Smooth muscle cell (in vitro differentiated cells): ENCODE measurements around the gene HEPHL1. TPM values are rescaled to one million over a fixed set of nuclear protein-coding genes. Genes with fewer than 3 reads are reported as not detected.

Experiments
- DNase-seq: peaks from one replicate; lab custom pipeline; 2025; ENCODE audit not compliant: unreplicated experiment; lab: John Stamatoyannopoulos, UW
- H2AFZ ChIP-seq: fragments of 200-600 bp; sonication (generic); 2 replicates; pipeline ENCODE4 v1.6.0; 2016; ENCODE audit warnings: antibody characterized with exemption, low read depth, mild to moderate bottlenecking
- H3F3A ChIP-seq: fragments of 200-600 bp; sonication (generic); 2 replicates; pipeline ENCODE4 v1.6.0; 2017; ENCODE audit warnings: antibody characterized with exemption, low read depth
- H3K27ac ChIP-seq: fragments of 200-600 bp; sonication (generic); 2 replicates; pipeline ENCODE4 v1.5.1; 2016; ENCODE audit warnings: low read depth, mild to moderate bottlenecking
- H3K27me3 ChIP-seq: fragments of 200-600 bp; sonication (generic); 2 replicates; pipeline ENCODE4 v1.6.1; 2016; ENCODE audit warnings: low read depth, mild to moderate bottlenecking
- H3K36me3 ChIP-seq: fragments of 200-600 bp; sonication (generic); 2 replicates; pipeline ENCODE4 v1.5.1; 2016; ENCODE audit warnings: low read depth
- H3K4me1 ChIP-seq: fragments of 200-600 bp; sonication (generic); 2 replicates; pipeline ENCODE4 v1.5.1; 2016; ENCODE audit warnings: low read depth
- H3K4me2 ChIP-seq: fragments of 200-600 bp; sonication (generic); 2 replicates; pipeline ENCODE4 v1.6.0; 2016; ENCODE audit warnings: mild to moderate bottlenecking
- H3K4me3 ChIP-seq: fragments of 200-600 bp; sonication (generic); 2 replicates; pipeline ENCODE4 v1.5.1; 2016; ENCODE audit warnings: mild to moderate bottlenecking
- H3K79me2 ChIP-seq: fragments of 200-600 bp; sonication (generic); 2 replicates; pipeline ENCODE4 v1.6.0; 2016; ENCODE audit warnings: low read depth, mild to moderate bottlenecking
- H3K9ac ChIP-seq: fragments of 200-600 bp; sonication (generic); 2 replicates; pipeline ENCODE4 v1.6.0; 2016; ENCODE audit warnings: low read depth
- H3K9me3 ChIP-seq: fragments of 200-600 bp; sonication (generic); replicated peaks from 2 replicates; pipeline ENCODE4 v1.5.1; 2016; ENCODE audit warnings: low read depth
- H4K20me1 ChIP-seq: fragments of 200-600 bp; sonication (generic); 2 replicates; pipeline ENCODE4 v1.6.0; 2016; ENCODE audit warnings: low read depth
- WGBS: methylation state at CpG from one replicate; pipeline ENCODE4 v1.1.7; 2016; ENCODE audit warnings: low lambda C conversion rate; 5-methylcytosine and 5-hydroxymethylcytosine counted together
- polyA plus RNA-seq: library from polyadenylated mRNA; unstranded; fragments of >200 nt; fragmentation: Nextera tagmentation; extraction: Ambion mirVana; gene quantifications from 2 replicates; pipeline ENCODE4 v1.2.1, GENCODE V29; 2016
- total RNA-seq: library from RNA; depleted of rRNA; stranded (reverse); fragments of >200 nt; gene quantifications from 2 replicates; pipeline ENCODE4 v1.2.3, GENCODE V29; 2014
- TF ChIP-seq, protein P1 (sequence below): fragments of 200-600 bp; sonication (generic); IDR thresholded peaks from 2 replicates; pipeline ENCODE4 v1.5.1; 2017; ENCODE audit warnings: borderline replicate concordance, mild to moderate bottlenecking, antibody characterized with exemption; ENCODE audit not compliant: insufficient read depth, poor library complexity, severe bottlenecking

Gene HEPHL1
- total and polyA plus RNA-seq, 2 experiments from 2014 or later, result 0.13 to 0.21 TPM

DNA sequence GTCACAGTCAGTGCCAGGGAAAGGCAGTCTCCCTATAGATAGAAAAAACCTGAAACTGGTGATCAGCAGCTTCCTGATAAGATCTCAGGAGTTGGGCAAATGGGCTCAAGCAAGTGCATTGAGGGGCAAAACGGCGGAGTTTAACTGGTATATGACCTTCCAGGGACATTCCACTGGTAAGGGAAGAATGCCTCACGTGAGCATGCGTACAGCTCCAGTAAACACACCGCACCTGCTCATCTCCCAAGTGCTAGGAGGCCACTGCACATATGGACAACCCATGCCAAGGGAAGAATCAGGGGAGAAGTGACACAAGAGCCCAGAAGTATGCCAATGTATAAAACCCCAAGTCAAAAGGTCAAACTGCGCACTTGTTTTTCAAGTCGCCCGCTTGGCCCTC is 11.6 kb downstream of the HEPHL1 start:
- H3K27ac ChIP-seq, result no peak overlapping the region
- H3K4me3 ChIP-seq, result no peak overlapping the region
- no peak overlapping the region for H3K9ac ChIP-seq
- WGBS, result 95% methylated on average over 8 of the region's 8 CpGs
- H2AFZ ChIP-seq, result no peak overlapping the region
- H4K20me1 ChIP-seq, result no peaks in the 10 kb centered on the region
- TF ChIP-seq, protein P1, sequence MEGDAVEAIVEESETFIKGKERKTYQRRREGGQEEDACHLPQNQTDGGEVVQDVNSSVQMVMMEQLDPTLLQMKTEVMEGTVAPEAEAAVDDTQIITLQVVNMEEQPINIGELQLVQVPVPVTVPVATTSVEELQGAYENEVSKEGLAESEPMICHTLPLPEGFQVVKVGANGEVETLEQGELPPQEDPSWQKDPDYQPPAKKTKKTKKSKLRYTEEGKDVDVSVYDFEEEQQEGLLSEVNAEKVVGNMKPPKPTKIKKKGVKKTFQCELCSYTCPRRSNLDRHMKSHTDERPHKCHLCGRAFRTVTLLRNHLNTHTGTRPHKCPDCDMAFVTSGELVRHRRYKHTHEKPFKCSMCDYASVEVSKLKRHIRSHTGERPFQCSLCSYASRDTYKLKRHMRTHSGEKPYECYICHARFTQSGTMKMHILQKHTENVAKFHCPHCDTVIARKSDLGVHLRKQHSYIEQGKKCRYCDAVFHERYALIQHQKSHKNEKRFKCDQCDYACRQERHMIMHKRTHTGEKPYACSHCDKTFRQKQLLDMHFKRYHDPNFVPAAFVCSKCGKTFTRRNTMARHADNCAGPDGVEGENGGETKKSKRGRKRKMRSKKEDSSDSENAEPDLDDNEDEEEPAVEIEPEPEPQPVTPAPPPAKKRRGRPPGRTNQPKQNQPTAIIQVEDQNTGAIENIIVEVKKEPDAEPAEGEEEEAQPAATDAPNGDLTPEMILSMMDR, result no peak
- H3K9me3 ChIP-seq, result no peaks in the 10 kb centered on the region
- H3K79me2 ChIP-seq, result no peaks in the 10 kb centered on the region
- no peaks in the 10 kb centered on the region for H3K27me3 ChIP-seq
- DNase-seq, result no peak
- H3K36me3 ChIP-seq, result no peaks in the 10 kb centered on the region
- no peaks in the 10 kb centered on the region for H3F3A ChIP-seq
- H3K4me2 ChIP-seq, result no peak overlapping the region
- no peaks in the 10 kb centered on the region for H3K4me1 ChIP-seq

DNA sequence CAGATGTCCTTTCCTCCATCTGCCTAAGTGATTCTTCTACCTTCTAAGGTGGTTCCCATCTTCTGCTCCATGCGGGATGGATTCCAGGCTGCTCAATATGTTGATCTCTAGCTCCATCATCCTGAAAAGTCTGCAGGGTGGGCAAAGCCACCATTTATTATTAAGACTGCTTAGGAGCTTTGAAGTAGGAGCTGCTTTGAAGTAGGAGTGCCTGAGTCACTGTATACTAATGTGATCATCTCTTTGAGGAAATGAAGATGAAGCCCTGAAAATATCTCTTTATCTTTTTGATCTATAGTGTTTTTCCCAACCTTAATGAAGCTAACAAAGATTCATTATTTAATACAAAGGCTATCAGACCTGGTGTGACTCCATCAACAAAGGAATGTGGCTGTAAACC is 13.1 kb downstream of the HEPHL1 start:
- Histone ChIP-seq H3K79me2 (no peaks in the 10 kb centered on the region), H3K4me1 (no peaks in the 10 kb centered on the region), H3K9me3 (no peaks in the 10 kb centered on the region), H3K4me2 (no peak overlapping the region), H3K9ac (no peak overlapping the region), H3K27ac (no peak overlapping the region), H3K4me3 (no peak overlapping the region), H3K36me3 (no peaks in the 10 kb centered on the region), H4K20me1 (no peaks in the 10 kb centered on the region), H3F3A (no peaks in the 10 kb centered on the region), H2AFZ (no peak overlapping the region), H3K27me3 (no peaks in the 10 kb centered on the region)
- no peak for DNase-seq
- TF ChIP-seq, protein P1, result no peak
- WGBS, result 4% methylated on average over 1 of the region's 1 CpG

DNA sequence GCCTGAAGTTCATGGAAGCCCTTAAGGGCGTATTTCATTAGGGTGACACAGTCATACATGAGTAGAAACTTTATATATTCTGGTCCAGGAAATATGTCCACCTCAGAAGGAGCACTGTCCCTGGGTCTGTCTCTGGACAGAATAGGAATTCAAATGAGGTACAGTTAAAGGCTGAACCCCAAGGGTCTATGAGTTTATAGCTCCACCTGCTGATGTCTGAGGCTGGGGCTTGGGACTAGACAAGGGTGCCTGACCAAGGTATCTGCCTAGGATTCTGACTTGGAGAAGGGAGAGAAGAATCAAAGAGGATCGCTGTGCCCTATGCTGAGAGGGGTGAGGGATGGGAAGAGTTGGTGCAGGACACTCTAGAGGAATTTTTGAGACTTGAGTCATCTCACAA is 14.9 kb downstream of the HEPHL1 start:
- Histone ChIP-seq H3K9me3 (no peaks in the 10 kb centered on the region), H3K4me2 (no peak overlapping the region), H3K27ac (no peak overlapping the region), H3K36me3 (no peaks in the 10 kb centered on the region), H3F3A (no peaks in the 10 kb centered on the region), H3K79me2 (no peaks in the 10 kb centered on the region), H2AFZ (no peak overlapping the region), H3K9ac (no peak overlapping the region), H3K27me3 (no peaks in the 10 kb centered on the region), H3K4me3 (no peak overlapping the region), H4K20me1 (no peaks in the 10 kb centered on the region), H3K4me1 (no peaks in the 10 kb centered on the region)
- no peak for DNase-seq
- TF ChIP-seq, protein P1, result no peak
- 96% methylated on average over 2 of the region's 2 CpGs for WGBS

DNA sequence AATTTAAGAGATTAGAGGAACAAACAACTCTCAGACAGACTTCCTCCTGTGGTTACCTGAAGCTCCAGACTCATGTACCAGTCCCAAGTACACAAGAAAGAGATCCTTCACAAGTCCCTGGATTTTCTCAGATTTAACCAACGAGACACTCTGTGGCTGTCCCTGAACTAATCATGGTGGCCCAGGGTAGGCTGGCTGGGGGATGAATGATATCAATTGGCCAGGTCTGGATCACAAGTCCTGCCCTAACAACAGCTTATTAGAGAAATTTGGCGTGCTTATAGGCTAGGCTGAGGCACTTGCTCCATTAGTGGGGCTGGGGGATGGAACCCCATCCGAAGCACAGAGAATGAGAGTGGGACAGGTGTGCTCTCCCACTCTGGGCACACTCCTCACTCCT is 22.1 kb downstream of the HEPHL1 start:
- Histone ChIP-seq H3K27me3 (no peaks in the 10 kb centered on the region), H3K9ac (no peak overlapping the region), H3K4me2 (no peak overlapping the region), H2AFZ (no peak overlapping the region), H3K4me1 (no peaks in the 10 kb centered on the region), H3K4me3 (no peak overlapping the region), H3K36me3 (no peaks in the 10 kb centered on the region), H3K27ac (no peak overlapping the region), H3K79me2 (no peaks in the 10 kb centered on the region), H3F3A (no peaks in the 10 kb centered on the region), H4K20me1 (no peaks in the 10 kb centered on the region), H3K9me3 (no peaks in the 10 kb centered on the region)
- WGBS, result 84% methylated on average over 3 of the region's 3 CpGs
- DNase-seq, result no peak
- TF ChIP-seq, protein P1, result no peak
